Measurements from ENCODE around the gene TMEM231.

GRCh38 chr16:75589306-75589705 lies 33.3 kb upstream of the TMEM231 start:
- no peak for TF ChIP-seq CTCF (IDR thresholded peaks at IDR 0.05)
- TF ChIP-seq POLR2A (IDR thresholded peaks at IDR 0.05) = no peak
